EL (cell line): ENCODE results near the gene SEPHS1.
A peak's percentile ranks its signal among the peaks of the same experiment; 100 is the strongest.
"Not testable (repeated sequence)": the region's sequence is repeated elsewhere in the genome, so short reads cannot be mapped to it uniquely, and the experiment has no call there.

Source experiments
- DNase-seq: peaks from one replicate; pipeline ENCODE4 v3.0.0-alpha.2; 2016

Gene SEPHS1

GRCh38 chr10:13348216-13349017 is at the start of gene SEPHS1:
SEPHS1 (minus strand) TSS chr10:13348293; CDS start chr10:13344950, 3,343 bp downstream.
- DNase-seq: peak; percentile 78

GRCh38 chr10:13397052-13397451 is 49.0 kb upstream of the SEPHS1 start:
- DNase-seq: no peak

- no peak for DNase-seq
Measured at GRCh38 chr10:13396369-13396768, 48.3 kb upstream of the SEPHS1 start.

- DNase-seq: no peak
Measured at GRCh38 chr10:13395540-13395939, 47.4 kb upstream of the SEPHS1 start.

- DNase-seq: no peak
Measured at GRCh38 chr10:13393640-13394039, 45.5 kb upstream of the SEPHS1 start.

GRCh38 chr10:13392701-13393100 is 44.6 kb upstream of the SEPHS1 start:
- no peak for DNase-seq

- no peak for DNase-seq
Measured at GRCh38 chr10:13390604-13391522, 42.8 kb upstream of the SEPHS1 start.

- no peak for DNase-seq
Measured at GRCh38 chr10:13388478-13389230, 40.6 kb upstream of the SEPHS1 start.

- no peak for DNase-seq
Measured at GRCh38 chr10:13386021-13386420, 37.9 kb upstream of the SEPHS1 start.

- DNase-seq: no peak
Measured at GRCh38 chr10:13383399-13383761, 35.3 kb upstream of the SEPHS1 start.

GRCh38 chr10:13382703-13383398 is 34.8 kb upstream of the SEPHS1 start:
- no peak for DNase-seq

- DNase-seq: not testable (repeated sequence)
Measured at GRCh38 chr10:13379061-13379460, 31.0 kb upstream of the SEPHS1 start.

GRCh38 chr10:13376746-13377145 is 28.7 kb upstream of the SEPHS1 start:
- DNase-seq: no peak

GRCh38 chr10:13376297-13376696 is 28.2 kb upstream of the SEPHS1 start:
- DNase-seq: no peak

- no peak for DNase-seq
Measured at GRCh38 chr10:13375791-13376190, 27.7 kb upstream of the SEPHS1 start.

- no peak for DNase-seq
Measured at GRCh38 chr10:13373644-13374043, 25.6 kb upstream of the SEPHS1 start.

- no peak for DNase-seq
Measured at GRCh38 chr10:13372524-13372923, 24.4 kb upstream of the SEPHS1 start.

- DNase-seq: peak; percentile 86
Measured at GRCh38 chr10:13371897-13372470, 23.9 kb upstream of the SEPHS1 start.

- DNase-seq: no peak
Measured at GRCh38 chr10:13366891-13367290, 18.8 kb upstream of the SEPHS1 start.

GRCh38 chr10:13365831-13366230 is 17.7 kb upstream of the SEPHS1 start:
- DNase-seq: no peak

GRCh38 chr10:13365243-13365642 is 17.1 kb upstream of the SEPHS1 start:
- DNase-seq: no peak

- DNase-seq: no peak
Measured at GRCh38 chr10:13360587-13360986, 12.5 kb upstream of the SEPHS1 start.
